H54 (cell line): Measurements from ENCODE around the gene RBM4.
"Not testable (repeated sequence)": the region's sequence is repeated elsewhere in the genome, so short reads cannot be mapped to it uniquely, and the experiment has no call there.

Experiments
- DNase-seq: peaks from one replicate; pipeline ENCODE4 v3.0.0; 2011; ENCODE audit warnings: low spot score, mixed read lengths; ENCODE audit not compliant: insufficient read length
- FAIRE-seq: peaks from 3 replicates; lab custom pipeline; 2011; peaks lifted over from hg19 to GRCh38; lab: Jason Lieb, UNC
- POLR2A ChIP-seq: IDR thresholded peaks from 2 replicates; pipeline ENCODE4 v1.6.1; 2011; ENCODE audit warnings: low read depth, mild to moderate bottlenecking, low read length

The RBM4 gene, protein sequence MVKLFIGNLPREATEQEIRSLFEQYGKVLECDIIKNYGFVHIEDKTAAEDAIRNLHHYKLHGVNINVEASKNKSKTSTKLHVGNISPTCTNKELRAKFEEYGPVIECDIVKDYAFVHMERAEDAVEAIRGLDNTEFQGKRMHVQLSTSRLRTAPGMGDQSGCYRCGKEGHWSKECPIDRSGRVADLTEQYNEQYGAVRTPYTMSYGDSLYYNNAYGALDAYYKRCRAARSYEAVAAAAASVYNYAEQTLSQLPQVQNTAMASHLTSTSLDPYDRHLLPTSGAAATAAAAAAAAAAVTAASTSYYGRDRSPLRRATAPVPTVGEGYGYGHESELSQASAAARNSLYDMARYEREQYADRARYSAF

DNA sequence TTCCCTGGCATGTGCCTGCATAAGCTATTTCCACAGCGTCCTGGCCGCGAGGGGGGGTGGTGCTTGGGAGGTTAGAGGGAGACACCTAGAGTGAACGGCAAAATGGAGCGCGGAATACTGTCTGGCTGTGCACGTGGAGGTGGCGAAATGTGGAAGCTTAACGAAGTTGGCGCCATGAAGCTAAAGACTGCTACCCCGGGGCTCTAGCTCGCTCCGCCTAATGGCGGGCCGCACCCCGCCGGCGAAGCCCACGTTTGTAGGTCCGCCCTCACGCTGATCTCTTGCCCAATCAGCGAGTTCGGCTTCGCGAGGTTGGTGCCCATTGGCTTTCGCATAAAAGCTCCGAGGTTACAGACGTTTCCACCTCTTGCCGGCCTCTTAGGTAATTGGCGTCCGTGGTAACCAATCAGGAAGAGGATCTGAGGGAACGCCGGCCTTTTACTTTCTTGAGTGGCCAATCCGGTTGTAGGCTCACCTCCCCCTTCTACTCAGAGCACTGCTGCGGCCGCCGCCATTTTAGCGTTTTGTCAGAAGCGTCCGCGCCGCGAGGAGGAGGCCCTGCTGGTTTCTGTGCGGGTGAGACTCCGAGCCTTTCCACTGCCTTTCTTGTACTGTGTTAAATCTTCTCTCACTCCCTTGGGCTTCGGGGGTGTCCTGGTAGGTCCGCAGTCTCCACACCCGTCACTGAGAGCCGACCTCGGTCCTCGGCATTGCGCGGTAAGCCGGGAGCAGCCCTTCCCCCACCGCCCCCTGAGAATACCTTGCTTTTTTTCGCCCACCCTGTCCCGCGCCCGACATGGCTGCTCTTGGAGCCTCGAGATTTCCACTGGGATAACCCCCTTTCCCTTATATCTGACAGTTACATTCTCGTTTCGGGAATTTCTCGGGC lies at the start of gene RBM4:
Gene RBM4, plus strand, starts transcription at position 527 of the 889 bp plus-strand sequence. CDS start 1,009 bp downstream, outside the sequence.
- FAIRE-seq (no peak), DNase-seq (peak; percentile 94)
- peak; percentile 78 for TF ChIP-seq POLR2A

DNA sequence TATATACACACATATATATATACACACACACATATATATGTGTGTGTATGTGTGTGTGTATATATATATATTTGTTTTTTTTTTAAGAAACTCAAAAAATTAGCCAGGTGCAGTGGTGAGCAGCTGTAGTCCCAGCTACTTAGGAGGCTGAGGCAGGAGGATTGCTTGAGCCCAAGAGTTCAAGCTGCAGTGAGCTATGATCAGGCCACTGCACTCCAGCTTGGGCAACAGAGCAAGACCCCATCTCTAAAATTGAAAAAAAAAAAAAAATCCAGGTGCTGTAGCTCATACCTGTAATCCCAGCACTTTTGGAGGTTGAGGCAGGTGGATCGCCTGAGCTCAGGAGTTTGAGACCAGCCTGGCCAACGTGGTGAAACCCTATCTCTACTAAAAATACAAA lies 49.2 kb upstream of the RBM4 start:
- DNase-seq, FAIRE-seq: not testable (repeated sequence)

DNA sequence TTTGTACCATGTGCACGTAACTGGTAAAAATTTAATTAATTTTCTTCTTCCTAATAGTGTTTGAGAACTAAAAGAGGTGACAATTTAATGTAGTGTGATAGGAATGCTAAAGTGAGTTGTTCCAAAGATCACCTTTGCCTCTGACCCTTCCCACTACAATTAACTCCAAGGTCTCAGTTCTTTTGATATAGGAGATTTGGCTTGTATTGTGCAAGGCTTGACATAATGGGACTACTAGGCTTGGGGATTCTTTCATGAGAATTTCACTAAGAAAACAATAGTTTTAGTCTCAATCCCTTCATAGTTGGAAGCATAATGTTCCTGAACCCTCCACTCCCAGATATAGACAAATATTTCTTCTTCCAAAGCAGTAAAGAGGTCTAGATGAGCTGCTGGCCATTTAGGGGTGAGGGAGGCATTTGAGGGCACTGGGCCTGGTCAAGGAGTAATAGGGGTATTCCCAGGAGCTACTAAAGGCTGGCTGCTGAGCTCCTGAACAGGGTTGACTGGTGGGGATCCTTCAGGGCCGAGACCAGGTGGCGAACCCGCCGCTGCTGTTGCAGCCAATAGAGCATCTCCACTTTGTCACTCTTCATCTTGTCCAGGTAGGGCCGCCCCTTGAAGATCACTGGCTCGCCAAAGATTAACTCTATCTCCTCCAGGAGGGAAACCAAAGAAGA lies 48.4 kb upstream of the RBM4 start:
- TF ChIP-seq POLR2A = no peak
- FAIRE-seq (no peak), DNase-seq (no peak)

- FAIRE-seq (no peak), DNase-seq (no peak)
- TF ChIP-seq POLR2A = no peak
Measured at GRCh38 chr11:66591175-66591574, 47.3 kb upstream of the RBM4 start.

DNA sequence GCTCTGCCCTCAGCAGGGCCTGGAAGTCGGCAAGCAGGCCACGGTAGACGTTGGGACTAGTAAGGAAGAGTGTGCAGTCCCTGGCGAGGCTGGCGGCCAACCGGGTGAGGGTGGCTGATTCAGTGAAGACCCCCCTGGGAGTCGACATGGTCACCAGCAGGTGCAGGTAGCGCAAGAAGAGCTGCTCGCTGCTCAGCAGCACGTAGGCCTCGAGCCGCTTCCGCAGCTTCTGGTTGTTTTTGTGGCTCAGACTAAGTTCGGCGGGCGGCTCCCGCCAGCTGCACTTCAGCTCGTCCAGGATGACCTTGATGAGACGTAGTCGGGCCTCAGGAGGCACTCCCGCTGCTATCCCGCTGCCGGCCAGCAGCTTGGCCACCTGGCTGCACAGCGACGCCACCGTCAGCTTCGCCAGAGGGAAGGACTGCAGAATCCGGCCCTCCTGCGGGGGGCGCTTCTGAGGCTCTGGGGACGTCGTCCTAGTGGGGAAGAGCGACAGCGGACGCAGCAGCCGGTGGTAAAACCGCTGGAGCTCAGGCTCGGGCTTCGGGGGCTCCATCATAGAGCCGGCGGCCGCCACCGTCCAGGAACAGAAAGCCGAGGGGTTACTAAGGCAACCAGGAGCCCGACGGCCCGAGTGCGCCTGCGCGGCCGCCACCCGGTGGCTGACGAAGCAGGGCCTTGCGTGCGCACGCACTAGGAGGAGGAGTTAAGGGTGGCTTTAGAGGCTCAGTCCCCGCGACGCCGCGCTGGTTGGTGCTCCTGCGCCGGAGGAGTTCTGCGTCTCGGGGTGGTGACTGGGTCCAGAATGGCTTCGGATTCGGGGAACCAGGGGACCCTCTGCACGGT lies 45.8 kb upstream of the RBM4 start, which contains the start of the genes CCDC87 and CCS:
Gene CCDC87, minus strand, starts transcription at position 607 of the 846 bp plus-strand sequence. Its CDS starts 48 bp downstream, at position 559.
Gene CCS, plus strand, starts transcription at position 729 of the 846 bp plus-strand sequence. Its CDS starts 77 bp downstream, at position 806.
- no peak for FAIRE-seq
- DNase-seq = peak; percentile 100
- peak; percentile 99 for TF ChIP-seq POLR2A

DNA sequence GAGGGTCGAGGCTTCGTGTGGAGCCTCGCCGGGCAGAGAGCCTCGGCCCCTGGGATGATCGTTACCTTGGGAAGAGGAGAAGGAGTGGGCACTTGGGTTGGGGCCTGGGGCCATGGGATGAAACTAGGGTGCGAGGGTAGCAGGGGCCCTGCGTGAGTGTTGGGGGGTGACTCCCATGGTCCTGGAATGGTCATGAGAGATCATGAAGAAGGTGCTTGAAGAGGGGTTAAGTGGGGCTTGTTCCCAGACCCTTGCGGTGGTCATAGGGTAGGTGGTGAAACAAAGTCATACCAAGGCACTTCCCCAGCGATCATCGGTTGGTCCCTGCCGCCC lies 45.2 kb upstream of the RBM4 start:
- DNase-seq = no peak
- no peak for TF ChIP-seq POLR2A
- no peak for FAIRE-seq

- no peak for TF ChIP-seq POLR2A
- FAIRE-seq (no peak), DNase-seq (no peak)
Measured at GRCh38 chr11:66593650-66594049, 44.9 kb upstream of the RBM4 start.

- no peak for TF ChIP-seq POLR2A
- no peak for FAIRE-seq
- no peak for DNase-seq
Measured at GRCh38 chr11:66595245-66595904, 43.1 kb upstream of the RBM4 start.

DNA sequence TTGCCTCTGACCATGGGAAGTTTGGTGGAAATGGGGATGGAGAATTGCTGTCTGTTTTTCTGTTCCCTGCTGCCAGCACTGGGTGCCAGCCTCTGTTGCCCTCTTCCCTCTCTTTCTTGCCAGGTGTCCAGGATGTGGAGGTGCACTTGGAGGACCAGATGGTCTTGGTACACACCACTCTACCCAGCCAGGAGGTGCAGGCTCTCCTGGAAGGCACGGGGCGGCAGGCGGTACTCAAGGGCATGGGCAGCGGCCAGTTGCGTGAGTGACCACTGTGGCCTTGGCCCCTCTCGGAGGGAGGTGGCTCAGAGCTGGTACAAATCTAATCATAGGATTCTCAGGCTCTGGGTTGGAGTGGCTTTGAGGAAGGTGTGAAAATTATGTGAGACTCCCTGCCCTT lies 39.5 kb upstream of the RBM4 start:
- TF ChIP-seq POLR2A = no peak
- DNase-seq (no peak), FAIRE-seq (no peak)

DNA sequence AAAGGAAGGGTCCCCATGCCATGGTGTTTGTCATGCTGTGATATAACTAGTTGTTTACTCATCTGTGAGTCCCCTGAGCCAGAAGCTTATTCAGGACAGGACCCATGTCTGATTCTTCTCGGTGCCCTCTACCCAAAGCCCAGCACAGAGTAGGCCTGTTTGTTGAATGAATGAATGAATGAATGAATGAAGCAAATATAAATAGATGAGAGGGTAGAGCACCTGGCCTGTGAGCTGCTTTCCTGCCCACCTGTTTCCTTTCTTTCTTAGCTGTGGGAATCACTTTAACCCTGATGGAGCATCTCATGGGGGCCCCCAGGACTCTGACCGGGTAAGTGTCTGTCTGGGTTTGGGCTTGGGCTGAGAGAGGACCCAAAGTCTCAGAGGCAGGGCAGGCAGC lies 38.3 kb upstream of the RBM4 start:
- no peak for DNase-seq
- no peak for FAIRE-seq
- no peak for TF ChIP-seq POLR2A

DNA sequence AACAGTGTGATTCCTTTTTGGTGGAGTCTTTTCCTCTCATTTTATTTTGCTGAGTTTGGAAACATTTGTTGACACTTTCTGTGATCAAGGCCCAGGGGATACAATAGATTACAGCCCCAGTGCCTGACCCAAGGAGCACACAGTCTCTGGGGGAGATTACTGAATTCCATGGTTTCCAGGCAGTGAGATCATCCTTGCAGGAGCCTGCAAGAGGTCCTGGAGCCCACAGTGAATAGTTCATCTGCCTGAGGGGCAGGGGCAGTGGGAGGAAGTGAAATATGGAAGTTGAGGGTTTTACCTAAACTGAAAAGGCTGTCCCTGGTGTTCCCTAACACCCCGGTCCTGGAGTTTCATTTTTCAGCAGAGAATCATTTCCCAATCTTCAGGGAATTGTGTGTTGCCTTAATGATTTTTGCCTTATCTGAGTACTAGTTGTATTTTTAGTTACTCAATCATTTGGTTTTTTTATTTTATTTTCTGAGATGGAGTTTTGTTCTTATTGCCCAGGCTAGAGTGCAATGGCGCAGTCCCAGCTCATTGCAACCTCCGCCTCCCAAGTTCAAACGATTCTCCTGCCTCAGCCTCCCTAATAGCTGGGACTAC lies 37.8 kb upstream of the RBM4 start:
- TF ChIP-seq POLR2A = no peak
- FAIRE-seq (no peak), DNase-seq (no peak)

GRCh38 chr11:66603072-66603471 lies 35.4 kb upstream of the RBM4 start:
- no peak for DNase-seq
- no peak for FAIRE-seq
- TF ChIP-seq POLR2A = no peak
